Hepatocyte (in vitro differentiated cells): ENCODE measurements around the gene DCUN1D2. TPM values are rescaled to one million over a fixed set of nuclear protein-coding genes. Genes with fewer than 3 reads are reported as not detected.

Source experiments
- DNase-seq: peaks from one replicate; pipeline ENCODE4 v3.0.0-alpha.2; 2016; ENCODE audit warnings: low spot score
- H2AFZ ChIP-seq: fragments of 200-600 bp; sonication (generic); 2 replicates; pipeline ENCODE4 v1.6.0; 2016; ENCODE audit warnings: antibody characterized with exemption, mild to moderate bottlenecking
- H3K27ac ChIP-seq: fragments of 200-600 bp; sonication (generic); 2 replicates; pipeline ENCODE4 v1.5.1; 2016; ENCODE audit warnings: mild to moderate bottlenecking
- H3K27me3 ChIP-seq: fragments of 200-600 bp; sonication (generic); 2 replicates; pipeline ENCODE4 v1.6.1; 2016
- H3K36me3 ChIP-seq: fragments of 200-600 bp; sonication (generic); replicated peaks from 2 replicates; pipeline ENCODE4 v1.5.1; 2016; ENCODE audit warnings: low read depth; ENCODE audit not compliant: insufficient read depth
- H3K4me1 ChIP-seq: fragments of 200-600 bp; sonication (generic); 2 replicates; pipeline ENCODE4 v1.5.1; 2016; ENCODE audit warnings: mild to moderate bottlenecking, moderate library complexity; ENCODE audit not compliant: insufficient read depth
- H3K4me2 ChIP-seq: fragments of 200-600 bp; sonication (generic); 2 replicates; pipeline ENCODE4 v1.6.0; 2016
- H3K4me3 ChIP-seq: fragments of 200-600 bp; sonication (generic); 2 replicates; pipeline ENCODE4 v1.5.1; 2016; ENCODE audit warnings: mild to moderate bottlenecking
- H3K79me2 ChIP-seq: fragments of 200-600 bp; sonication (generic); 2 replicates; pipeline ENCODE4 v1.6.0; 2017; ENCODE audit warnings: mild to moderate bottlenecking
- H3K9me2 ChIP-seq: fragments of 200-600 bp; sonication (generic); replicated peaks from 2 replicates; pipeline ENCODE4 v1.6.0; 2017; ENCODE audit warnings: mild to moderate bottlenecking; ENCODE audit not compliant: insufficient read depth
- H3K9me3 ChIP-seq: fragments of 200-600 bp; sonication (generic); 2 replicates; pipeline ENCODE4 v1.5.1; 2016; ENCODE audit warnings: low read depth, mild to moderate bottlenecking
- H4K20me1 ChIP-seq: fragments of 200-600 bp; sonication (generic); 2 replicates; pipeline ENCODE4 v1.6.0; 2016; ENCODE audit warnings: mild to moderate bottlenecking; ENCODE audit not compliant: insufficient read depth, poor library complexity, severe bottlenecking
- EZH2 ChIP-seq: fragments of 200-600 bp; sonication (generic); IDR thresholded peaks from 2 replicates; pipeline ENCODE4 v1.6.1; 2016; ENCODE audit warnings: antibody characterized with exemption, mild to moderate bottlenecking, borderline replicate concordance
- EZH2phosphoT487 ChIP-seq: fragments of 200-600 bp; sonication (generic); IDR thresholded peaks from one replicate; pipeline ENCODE4 v1.6.1; 2018; ENCODE audit warnings: antibody characterized with exemption, mild to moderate bottlenecking, low read depth, moderate library complexity; ENCODE audit not compliant: unreplicated experiment, severe bottlenecking
- WGBS: methylation state at CpG from one replicate; pipeline ENCODE4 v1.1.6; 2016; ENCODE audit warnings: low lambda C conversion rate; ENCODE audit errors: missing lambda C conversion rate; 5-methylcytosine and 5-hydroxymethylcytosine counted together
- polyA plus RNA-seq: library from polyadenylated mRNA; unstranded; fragments of >200 nt; fragmentation: Nextera tagmentation; extraction: Ambion mirVana; gene quantifications from 2 replicates; pipeline ENCODE4 v1.2.1, GENCODE V29; 2016
- total RNA-seq: library from RNA; depleted of rRNA; stranded (reverse); fragments of >200 nt; gene quantifications from 2 replicates; pipeline ENCODE4 v1.2.3, GENCODE V29; 2014
- TF ChIP-seq, protein P1 (sequence below): fragments of 200-600 bp; sonication (generic); IDR thresholded peaks from 2 replicates; pipeline ENCODE4 v1.5.1; 2016; ENCODE audit warnings: antibody characterized with exemption, mild to moderate bottlenecking; ENCODE audit not compliant: poor library complexity

DCUN1D2 gene
- total and polyA plus RNA-seq, 2 experiments from 2014 or later: 8.4 to 10.2 TPM

DNA sequence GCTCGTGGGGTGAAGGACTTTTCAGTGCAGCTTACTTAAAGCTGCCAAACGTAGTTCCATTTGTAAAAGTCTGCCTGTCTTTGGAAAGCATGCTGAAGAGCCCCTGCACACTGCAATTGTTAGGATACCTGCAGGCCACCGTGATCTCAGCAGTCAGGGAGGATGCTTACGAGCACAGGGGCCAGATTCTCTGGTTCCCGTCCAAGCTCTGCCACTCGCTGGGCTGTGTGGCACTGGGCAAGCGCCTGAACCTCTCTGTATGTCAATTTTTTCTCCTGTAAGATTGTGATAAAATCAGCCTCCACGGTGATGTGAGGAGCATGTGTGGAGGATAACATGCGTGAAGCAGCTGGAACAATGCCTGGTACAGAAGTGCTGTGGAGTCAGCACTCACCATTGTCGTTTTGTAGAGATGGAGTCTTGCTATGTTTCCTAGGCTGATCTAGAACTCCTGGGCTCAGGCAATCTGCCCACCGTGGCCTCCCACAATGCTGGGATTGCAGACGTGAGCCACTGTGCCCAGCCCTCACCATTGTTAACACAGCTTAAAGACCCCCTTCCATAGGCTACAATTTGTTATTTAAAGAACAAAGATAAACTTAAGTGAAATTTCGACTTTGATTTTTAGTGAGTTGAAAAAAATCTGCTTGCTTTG lies 40.7 kb downstream of the DCUN1D2 start:
- WGBS: 93% methylated on average over 13 of the region's 13 CpGs
- Histone ChIP-seq H3K36me3 (no peaks in the 10 kb centered on the region), H3K27ac (peak overlapping the region; percentile 46), H4K20me1 (no peaks in the 10 kb centered on the region), H3K4me2 (peak overlapping the region; percentile 41), H3K4me1 (no peaks in the 10 kb centered on the region), H2AFZ (no peak overlapping the region), H3K4me3 (no peak overlapping the region), H3K9me3 (no peaks in the 10 kb centered on the region), H3K27me3 (no peaks in the 10 kb centered on the region), H3K9me2 (no peaks in the 10 kb centered on the region), H3K79me2 (no peaks in the 10 kb centered on the region)
- TF ChIP-seq EZH2 (no peak), EZH2phosphoT487 (no peak)
- TF ChIP-seq, protein P1, sequence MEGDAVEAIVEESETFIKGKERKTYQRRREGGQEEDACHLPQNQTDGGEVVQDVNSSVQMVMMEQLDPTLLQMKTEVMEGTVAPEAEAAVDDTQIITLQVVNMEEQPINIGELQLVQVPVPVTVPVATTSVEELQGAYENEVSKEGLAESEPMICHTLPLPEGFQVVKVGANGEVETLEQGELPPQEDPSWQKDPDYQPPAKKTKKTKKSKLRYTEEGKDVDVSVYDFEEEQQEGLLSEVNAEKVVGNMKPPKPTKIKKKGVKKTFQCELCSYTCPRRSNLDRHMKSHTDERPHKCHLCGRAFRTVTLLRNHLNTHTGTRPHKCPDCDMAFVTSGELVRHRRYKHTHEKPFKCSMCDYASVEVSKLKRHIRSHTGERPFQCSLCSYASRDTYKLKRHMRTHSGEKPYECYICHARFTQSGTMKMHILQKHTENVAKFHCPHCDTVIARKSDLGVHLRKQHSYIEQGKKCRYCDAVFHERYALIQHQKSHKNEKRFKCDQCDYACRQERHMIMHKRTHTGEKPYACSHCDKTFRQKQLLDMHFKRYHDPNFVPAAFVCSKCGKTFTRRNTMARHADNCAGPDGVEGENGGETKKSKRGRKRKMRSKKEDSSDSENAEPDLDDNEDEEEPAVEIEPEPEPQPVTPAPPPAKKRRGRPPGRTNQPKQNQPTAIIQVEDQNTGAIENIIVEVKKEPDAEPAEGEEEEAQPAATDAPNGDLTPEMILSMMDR: no peak
- no peak for DNase-seq

GRCh38 chr13:113448885-113449692 lies 41.4 kb downstream of the DCUN1D2 start:
- Histone ChIP-seq H3K4me2 (peak overlapping the region; percentile 41), H4K20me1 (no peaks in the 10 kb centered on the region), H3K9me3 (no peaks in the 10 kb centered on the region), H3K27me3 (no peaks in the 10 kb centered on the region), H3K36me3 (no peaks in the 10 kb centered on the region), H3K27ac (peak overlapping the region; percentile 46), H3K79me2 (no peaks in the 10 kb centered on the region), H3K9me2 (no peaks in the 10 kb centered on the region), H3K4me3 (no peak overlapping the region), H2AFZ (peak overlapping the region; percentile 40), H3K4me1 (no peaks in the 10 kb centered on the region)
- TF ChIP-seq EZH2phosphoT487 (no peak), EZH2 (no peak)
- TF ChIP-seq, protein P1: no peak
- peak; percentile 48 for DNase-seq
- 89% methylated on average over 28 of the region's 29 CpGs for WGBS

DNA sequence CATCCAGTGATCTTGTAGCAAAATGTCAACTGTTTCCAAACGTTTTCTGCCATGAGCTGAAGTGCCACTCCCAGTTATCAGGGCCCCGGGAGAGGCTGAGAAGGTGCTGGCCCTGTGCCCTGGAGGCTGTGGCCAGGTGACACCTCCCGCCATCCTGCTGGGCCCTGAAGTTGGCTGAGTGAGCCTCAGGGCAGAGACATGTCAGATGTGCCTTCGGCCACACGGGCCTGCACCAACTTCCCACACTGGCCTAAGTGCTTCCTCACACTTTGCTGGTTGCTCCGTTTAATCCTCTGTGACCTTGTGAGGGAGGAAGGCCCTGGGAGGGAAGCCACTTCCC lies 42.0 kb downstream of the DCUN1D2 start:
- Histone ChIP-seq H3K79me2 (no peaks in the 10 kb centered on the region), H3K4me3 (no peak overlapping the region), H4K20me1 (no peaks in the 10 kb centered on the region), H3K4me2 (no peak overlapping the region), H2AFZ (no peak overlapping the region), H3K9me2 (no peaks in the 10 kb centered on the region), H3K9me3 (no peaks in the 10 kb centered on the region), H3K36me3 (no peaks in the 10 kb centered on the region), H3K27ac (no peak overlapping the region), H3K27me3 (no peaks in the 10 kb centered on the region), H3K4me1 (no peaks in the 10 kb centered on the region)
- WGBS: 73% methylated on average over 6 of the region's 6 CpGs
- DNase-seq: no peak
- TF ChIP-seq EZH2phosphoT487 (no peak), EZH2 (no peak)
- TF ChIP-seq, protein P1: no peak
